Lower leg skin (tissue), 4 donors: ENCODE measurements around the gene C11orf71. TPM values are rescaled to one million over a fixed set of nuclear protein-coding genes. Genes with fewer than 3 reads are reported as not detected.

Experiments used
- DNase-seq, 2 donors: peaks; one replicate each; pipeline ENCODE4 v3.0.0-alpha.2; 2019; ENCODE audit warnings: low spot score in 2 of 2
- H3K4me3 ChIP-seq: fragments of 200-600 bp; sonication (generic); 2 replicates; pipeline ENCODE4 v1.5.1; 2017; ENCODE audit warnings: mild to moderate bottlenecking, low read depth; ENCODE audit not compliant: poor library complexity, severe bottlenecking
- CTCF ChIP-seq, 3 donors: fragments of 450-650 bp; IDR thresholded peaks; one replicate each; pipeline ENCODE4 v1.5.1; 2016; ENCODE audit warnings: antibody characterized with exemption in 3 of 3, mild to moderate bottlenecking in 3 of 3, moderate library complexity in 2 of 3
- POLR2A ChIP-seq, 2 donors: fragments of 450-650 bp; IDR thresholded peaks; one replicate each; pipeline ENCODE4 v1.6.1; 2016 to 2017; ENCODE audit warnings: antibody characterized with exemption in 2 of 2, mild to moderate bottlenecking in 1 of 2, moderate library complexity in 1 of 2
- WGBS, 2 donors: methylation state at CpG; one replicate each; pipeline ENCODE4 v1.1.5; 2018; 5-methylcytosine and 5-hydroxymethylcytosine counted together
- intact Hi-C: fragments of 100-400 bp; cut with DNase I; formaldehyde crosslinking; loops from one replicate; pipeline ENCODE4 v1.15.0; 2023; ENCODE audit warnings: low total_unique reads
- total RNA-seq, 4 donors: library from RNA; depleted of rRNA; stranded (reverse); fragments of >200 nt; gene quantifications; one replicate each; pipeline ENCODE4 v1.1.0, GENCODE V29; 2016

The C11orf71 gene
- 10 to 100 TPM in 2 of 4 donors, 1 to 10 TPM in 2; 4.7 to 14.8 (median 11.1) TPM for total RNA-seq

DNA sequence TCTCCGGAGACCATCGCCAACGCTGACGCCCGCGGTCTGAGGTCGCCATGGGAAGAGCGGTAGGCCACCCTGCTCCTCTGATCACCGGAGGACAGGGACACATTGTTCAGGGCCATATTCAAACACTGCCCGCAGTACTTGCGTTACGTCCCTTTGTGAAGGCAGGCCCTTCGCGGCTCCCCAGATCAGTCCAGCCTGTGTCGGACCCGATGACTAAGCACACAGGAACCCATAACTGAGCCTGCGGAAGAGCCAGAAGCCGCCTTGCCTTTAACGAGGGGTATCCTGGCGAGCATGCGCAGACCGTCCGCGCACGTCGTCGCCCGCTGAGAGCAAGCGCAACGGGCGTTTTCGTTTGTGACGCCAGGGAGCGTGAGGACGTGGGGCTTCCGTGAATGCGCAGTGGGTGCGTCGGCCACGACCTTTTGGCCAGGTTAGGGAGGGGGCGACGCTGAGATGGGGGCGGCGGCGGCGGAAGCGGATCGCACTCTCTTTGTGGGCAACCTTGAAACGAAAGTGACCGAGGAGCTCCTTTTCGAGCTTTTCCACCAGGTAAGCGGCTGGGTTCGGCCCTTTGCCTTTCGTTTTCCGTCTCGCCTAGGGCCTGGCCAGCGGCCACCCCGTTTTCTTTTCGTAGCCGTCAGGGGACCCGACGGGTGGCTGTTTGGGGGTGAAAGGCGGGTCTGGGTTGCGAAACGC is at the start of gene C11orf71, which contains the start of gene RBM7:
TSS of gene C11orf71 (minus strand) at position 296 of the 699 bp plus-strand sequence. CDS start at position 116, 180 bp downstream.
TSS of gene RBM7 (plus strand) at position 451 of the 699 bp plus-strand sequence. CDS start at position 457, 6 bp downstream.
- TF ChIP-seq POLR2A (IDR thresholded peaks at IDR 0.05) = peak in 1 of 2 donors; percentile 81
- no peak for TF ChIP-seq CTCF (IDR thresholded peaks at IDR 0.05)
- intact Hi-C loops = no loop called here
- 0% methylated on average over 23 to 34 of the region's 65 CpGs for WGBS, 2 donors
- H3K4me3 ChIP-seq = peak within 1 kb of the TSS; percentile 89
- DNase-seq = peak; percentile 97 to 99

DNA sequence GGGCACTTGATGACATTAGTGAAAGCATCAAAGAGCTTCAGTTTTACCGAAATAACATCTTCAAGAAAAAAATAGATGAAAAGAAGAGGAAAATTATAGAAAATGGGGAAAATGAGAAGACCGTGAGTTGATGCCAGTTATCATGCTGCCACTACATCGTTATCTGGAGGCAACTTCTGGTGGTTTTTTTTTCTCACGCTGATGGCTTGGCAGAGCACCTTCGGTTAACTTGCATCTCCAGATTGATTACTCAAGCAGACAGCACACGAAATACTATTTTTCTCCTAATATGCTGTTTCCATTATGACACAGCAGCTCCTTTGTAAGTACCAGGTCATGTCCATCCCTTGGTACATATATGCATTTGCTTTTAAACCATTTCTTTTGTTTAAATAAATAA is 49.5 kb upstream of the C11orf71 start:
- 82 to 87% methylated on average over 6 of the region's 6 CpGs for WGBS, 2 donors
- intact Hi-C loops = no loop called here
- TF ChIP-seq POLR2A (IDR thresholded peaks at IDR 0.05) (no peak), CTCF (IDR thresholded peaks at IDR 0.05) (no peak)
- H3K4me3 ChIP-seq = no peak overlapping the region
- DNase-seq = no peak

DNA sequence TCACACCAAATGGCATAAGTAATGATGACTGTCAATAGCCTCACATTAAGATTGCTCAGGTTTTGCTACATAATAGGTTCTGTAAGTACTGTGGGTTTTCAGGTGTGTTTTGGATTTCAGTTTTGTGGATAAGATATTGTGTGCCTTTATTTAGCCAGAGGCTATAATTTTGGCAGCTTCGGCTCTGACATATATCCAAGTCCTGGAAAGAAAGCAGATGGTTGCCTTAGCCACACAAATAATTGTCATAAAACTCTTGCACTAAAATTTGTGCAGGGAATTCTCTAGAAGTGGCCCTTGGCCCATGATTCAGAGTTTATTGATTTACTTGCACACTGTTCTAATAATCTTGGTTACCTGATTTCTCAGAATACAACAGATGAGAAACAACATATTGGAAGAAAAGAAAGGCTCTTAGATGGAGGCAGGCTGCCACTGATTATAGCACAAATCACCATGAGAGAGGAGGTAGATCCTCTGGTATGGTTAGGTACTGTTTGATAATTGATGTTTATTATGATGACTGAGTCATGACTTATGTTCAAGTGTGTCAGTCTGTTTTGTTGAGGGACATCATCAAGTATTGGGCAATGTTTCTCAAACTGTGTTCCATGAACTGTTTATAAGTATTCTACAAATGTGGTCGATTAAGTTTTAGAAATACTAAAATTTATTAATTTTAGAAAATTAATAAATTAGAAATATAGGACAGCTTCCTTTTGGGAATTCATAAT is 48.6 kb upstream of the C11orf71 start:
- 62 to 66% methylated on average over 2 of the region's 2 CpGs for WGBS, 2 donors
- DNase-seq = no peak
- TF ChIP-seq CTCF (IDR thresholded peaks at IDR 0.05) (no peak), POLR2A (IDR thresholded peaks at IDR 0.05) (no peak)
- intact Hi-C loops = no loop called here
- H3K4me3 ChIP-seq = no peak overlapping the region

DNA sequence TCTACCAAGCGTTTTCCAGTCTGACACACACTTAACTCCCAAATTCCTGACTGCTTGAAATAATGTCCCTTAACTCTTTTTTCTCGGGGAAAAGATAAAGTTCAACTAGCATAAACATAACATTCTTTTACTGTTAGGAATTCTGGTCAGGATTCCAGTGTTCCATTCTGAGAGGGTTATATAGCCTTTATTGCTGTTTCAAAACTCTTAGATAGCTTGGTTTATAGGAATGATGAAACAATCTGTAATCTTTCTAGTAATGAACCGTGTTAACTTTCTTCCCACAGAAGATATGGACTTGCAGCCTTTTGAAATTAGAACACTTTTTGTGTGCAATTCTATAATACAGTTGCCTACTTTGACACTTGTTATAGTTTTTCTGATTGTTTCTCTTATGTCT is 47.6 kb upstream of the C11orf71 start:
- intact Hi-C loops = no loop called here
- H3K4me3 ChIP-seq = no peak overlapping the region
- no peak for DNase-seq
- TF ChIP-seq CTCF (IDR thresholded peaks at IDR 0.05) (no peak), POLR2A (IDR thresholded peaks at IDR 0.05) (no peak)
- 83 to 89% methylated on average over 3 of the region's 3 CpGs for WGBS, 2 donors

DNA sequence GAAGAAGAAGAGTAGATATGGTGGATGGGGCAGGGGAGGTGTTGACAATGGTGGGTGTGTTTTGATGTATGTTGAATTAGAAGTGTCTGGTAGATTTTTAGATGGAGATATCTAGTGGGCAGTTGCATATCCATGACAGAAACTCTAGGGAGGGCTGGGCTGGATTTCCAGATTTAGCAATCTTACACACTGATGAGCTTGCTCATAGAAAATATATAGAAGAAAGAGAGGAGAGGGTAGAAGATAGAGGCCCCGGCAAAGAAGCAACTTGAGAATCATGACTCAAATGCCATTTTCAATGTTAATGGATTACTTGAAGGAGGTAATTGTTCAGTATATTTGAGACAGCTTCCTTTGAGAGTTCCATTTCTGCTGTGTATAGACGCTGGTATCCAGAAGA is 47.1 kb upstream of the C11orf71 start:
- no peak overlapping the region for H3K4me3 ChIP-seq
- WGBS, 2 donors = 96 to 100% methylated on average over 2 of the region's 2 CpGs
- no peak for DNase-seq
- TF ChIP-seq CTCF (IDR thresholded peaks at IDR 0.05) (no peak), POLR2A (IDR thresholded peaks at IDR 0.05) (no peak)
- intact Hi-C loops = no loop called here
